Mesenchymal stem cell (in vitro differentiated cells and primary cell): Measurements from ENCODE around the gene SH3RF1.
"Not testable (repeated sequence)": the region's sequence is repeated elsewhere in the genome, so short reads cannot be mapped to it uniquely, and the experiment has no call there.

Experiments used
- DNase-seq: peaks from one replicate; pipeline ENCODE4 v3.0.0-alpha.2; 2013
- H2AFZ ChIP-seq: one replicate; pipeline ENCODE4 v1.6.1; 2013; ENCODE audit warnings: low read depth, mild to moderate bottlenecking, control low read depth, inconsistent platforms, low read length, moderate library complexity
- H2AK5ac ChIP-seq: 2 replicates; pipeline ENCODE4 v1.6.1; 2013; ENCODE audit warnings: low read length, moderate library complexity, mild to moderate bottlenecking, inconsistent platforms; ENCODE audit not compliant: severe bottlenecking
- H2BK120ac ChIP-seq: one replicate; pipeline ENCODE4 v1.6.1; 2013; ENCODE audit warnings: low read depth, mild to moderate bottlenecking, inconsistent platforms, low read length, moderate library complexity
- H2BK12ac ChIP-seq, 2 experiments: one replicate each; pipeline ENCODE4 v1.6.1; 2013; ENCODE audit warnings: inconsistent platforms in 2 of 2, low read length in 2 of 2, mild to moderate bottlenecking in 2 of 2, moderate library complexity in 2 of 2, control low read depth in 1 of 2
- H2BK15ac ChIP-seq: one replicate; pipeline ENCODE4 v1.6.1; 2013; ENCODE audit warnings: mild to moderate bottlenecking, low read depth, inconsistent platforms; ENCODE audit not compliant: poor library complexity, severe bottlenecking
- H2BK5ac ChIP-seq: 2 replicates; pipeline ENCODE4 v1.6.1; 2013; ENCODE audit warnings: low read depth, mild to moderate bottlenecking, low read length, control low read depth, inconsistent platforms; ENCODE audit not compliant: poor library complexity, severe bottlenecking
- H3K14ac ChIP-seq, 2 experiments: one replicate each; pipeline ENCODE4 v1.6.1; 2013; ENCODE audit warnings: inconsistent platforms in 2 of 2, low read length in 2 of 2, control low read depth in 1 of 2, mild to moderate bottlenecking in 1 of 2, moderate library complexity in 1 of 2
- H3K18ac ChIP-seq, 2 experiments: one replicate each; pipeline ENCODE4 v1.6.1; 2013; ENCODE audit warnings: inconsistent platforms in 2 of 2, low read length in 2 of 2, control low read depth in 1 of 2, low read depth in 1 of 2, mild to moderate bottlenecking in 1 of 2
- H3K23ac ChIP-seq, 2 experiments: one replicate each; pipeline ENCODE4 v1.6.1; 2013; ENCODE audit warnings: inconsistent platforms in 2 of 2, low read length in 2 of 2, mild to moderate bottlenecking in 2 of 2, moderate library complexity in 2 of 2, control low read depth in 1 of 2
- H3K27ac ChIP-seq: 2 replicates; pipeline ENCODE4 v1.5.1; 2013; ENCODE audit warnings: mild to moderate bottlenecking, moderate library complexity, low read length, control low read depth, inconsistent platforms; ENCODE audit not compliant: poor library complexity, severe bottlenecking
- H3K27me3 ChIP-seq, 2 experiments: 2 replicates each; pipeline versions ENCODE4 v1.6.1 to v1.7.0; 2013; ENCODE audit warnings: low read length in 2 of 2, mild to moderate bottlenecking in 2 of 2, moderate library complexity in 2 of 2, control low read depth in 1 of 2, inconsistent platforms in 1 of 2; ENCODE audit not compliant: control insufficient read depth in 1 of 2, insufficient read depth in 1 of 2
- H3K36me3 ChIP-seq, 2 experiments: 2 replicates each; pipeline versions ENCODE4 v1.6.1 to v1.7.0; 2013; ENCODE audit warnings: low read length in 2 of 2, control low read depth in 1 of 2, inconsistent platforms in 1 of 2, low read depth in 1 of 2, mild to moderate bottlenecking in 1 of 2; ENCODE audit not compliant: insufficient read depth in 2 of 2, control insufficient read depth in 1 of 2
- H3K4ac ChIP-seq, 2 experiments: one replicate each; pipeline ENCODE4 v1.6.1; 2013; ENCODE audit warnings: inconsistent platforms in 2 of 2, low read length in 2 of 2, mild to moderate bottlenecking in 2 of 2, moderate library complexity in 2 of 2, control low read depth in 1 of 2, low read depth in 1 of 2
- H3K4me1 ChIP-seq: 2 replicates; pipeline ENCODE4 v1.6.1; 2013; ENCODE audit warnings: low read depth, low read length, control low read depth; ENCODE audit not compliant: control insufficient read depth, insufficient read depth
- H3K4me2 ChIP-seq: 2 replicates; pipeline ENCODE4 v1.6.1; 2013; ENCODE audit warnings: low read length, mild to moderate bottlenecking, inconsistent platforms; ENCODE audit not compliant: poor library complexity, severe bottlenecking
- H3K4me3 ChIP-seq, 2 experiments: 2 replicates each; pipeline versions ENCODE4 v1.5.1 to v1.7.0; 2013; ENCODE audit warnings: low read length in 2 of 2, mild to moderate bottlenecking in 2 of 2, control low read depth in 1 of 2, low read depth in 1 of 2; ENCODE audit not compliant: insufficient read depth in 1 of 2
- H3K79me1 ChIP-seq: replicated peaks from 2 replicates; pipeline ENCODE4 v1.6.1; 2013; ENCODE audit warnings: mild to moderate bottlenecking, control low read depth, low read length, inconsistent platforms; ENCODE audit not compliant: poor library complexity, severe bottlenecking
- H3K9ac ChIP-seq: 2 replicates; pipeline ENCODE4 v1.7.0; 2013; ENCODE audit warnings: mild to moderate bottlenecking, low read length, moderate library complexity
- H3K9me3 ChIP-seq: 2 replicates; pipeline ENCODE4 v1.7.0; 2013; ENCODE audit warnings: mild to moderate bottlenecking, low read length; ENCODE audit not compliant: control insufficient read depth
- H4K8ac ChIP-seq: one replicate; pipeline ENCODE4 v1.6.1; 2013; ENCODE audit warnings: inconsistent platforms, mild to moderate bottlenecking, low read length, moderate library complexity
- H4K91ac ChIP-seq: one replicate; pipeline ENCODE4 v1.6.1; 2013; ENCODE audit warnings: mild to moderate bottlenecking, low read length, inconsistent platforms
- WGBS: methylation state at CpG from one replicate; pipeline ENCODE4 v1.1.7; 2013; ENCODE audit warnings: mixed read lengths; 5-methylcytosine and 5-hydroxymethylcytosine counted together

Gene SH3RF1

DNA sequence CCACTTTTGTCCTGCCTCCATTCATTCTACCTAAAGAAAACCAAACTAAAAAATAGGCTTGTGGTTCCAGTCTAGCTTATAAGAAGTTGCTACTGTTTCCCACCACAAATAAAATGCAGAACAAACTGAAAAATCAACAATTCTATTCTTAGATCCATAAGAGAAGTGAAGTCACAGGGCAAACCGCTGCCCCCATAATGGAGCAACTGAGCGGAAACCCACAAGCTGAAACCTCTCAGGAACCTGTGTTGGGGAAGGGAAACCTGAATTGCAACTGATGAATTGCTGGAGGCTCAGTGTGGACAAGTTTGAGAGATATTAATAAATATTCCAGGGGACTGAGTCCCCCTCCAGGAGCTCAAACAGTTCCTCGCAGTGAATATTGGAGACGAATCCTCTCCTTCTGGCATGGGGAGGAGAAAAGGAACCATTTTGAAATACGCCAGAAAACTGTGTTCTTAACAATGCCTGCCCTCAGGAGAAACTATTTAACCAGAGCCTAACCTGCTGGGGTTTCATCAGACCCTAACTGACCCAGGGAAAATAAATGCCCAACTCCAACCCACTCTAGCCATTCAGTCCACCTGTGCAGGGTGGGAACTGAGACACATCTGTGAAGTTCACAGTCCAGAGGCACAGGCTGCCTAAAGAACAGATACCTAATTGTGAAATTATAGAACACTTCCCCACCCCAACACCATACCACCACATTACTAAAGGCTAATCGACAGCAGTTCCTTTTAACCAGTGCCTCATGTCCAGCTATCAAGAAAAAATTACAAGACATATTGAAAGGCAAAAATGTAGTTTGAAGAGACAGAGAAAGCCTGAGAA, 22.8 kb upstream of the SH3RF1 start:
- no peak overlapping the region for H3K27ac ChIP-seq
- H3K4me1 ChIP-seq, result no peaks in the 10 kb centered on the region
- WGBS, result 95% methylated on average over 5 of the region's 6 CpGs
- no peak overlapping the region for H2BK5ac ChIP-seq
- no peak overlapping the region for H4K91ac ChIP-seq
- H3K79me1 ChIP-seq, result no peaks in the 10 kb centered on the region
- H3K4me3 ChIP-seq, result no peak overlapping the region
- H2AFZ ChIP-seq, result no peak overlapping the region
- no peaks in the 10 kb centered on the region for H3K36me3 ChIP-seq
- DNase-seq, result no peak
- no peak overlapping the region for H2BK120ac ChIP-seq
- H2BK12ac ChIP-seq, result no peak overlapping the region
- H3K9me3 ChIP-seq, result no peaks in the 10 kb centered on the region
- no peak overlapping the region for H3K18ac ChIP-seq
- no peak overlapping the region for H2AK5ac ChIP-seq
- no peak overlapping the region for H3K9ac ChIP-seq
- no peak overlapping the region for H4K8ac ChIP-seq
- no peak overlapping the region for H3K4ac ChIP-seq
- no peak overlapping the region for H3K14ac ChIP-seq
- no peak overlapping the region for H3K23ac ChIP-seq
- no peak overlapping the region for H2BK15ac ChIP-seq
- no peak overlapping the region for H3K4me2 ChIP-seq
- H3K27me3 ChIP-seq, result no peaks in the 10 kb centered on the region

DNA sequence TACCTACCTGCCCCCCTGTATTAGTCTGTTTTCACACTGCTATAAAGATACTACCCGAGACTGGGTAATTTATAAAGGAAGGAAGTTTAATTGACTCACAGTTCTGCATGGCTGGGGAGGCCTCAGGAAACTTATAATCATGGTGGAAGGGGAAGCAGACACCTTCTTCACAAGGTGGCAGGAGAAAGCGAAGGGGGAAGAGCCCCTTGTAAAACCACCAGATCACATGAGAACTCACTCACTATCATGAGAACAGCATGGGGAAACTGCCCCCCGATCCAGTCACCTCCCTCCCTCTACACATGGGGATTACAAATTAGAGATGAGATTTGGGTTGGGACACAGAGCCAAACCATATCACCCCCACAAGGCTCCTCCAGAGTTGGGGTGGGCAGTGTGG, 17.2 kb upstream of the SH3RF1 start:
- H2BK120ac ChIP-seq, result not testable (repeated sequence)
- WGBS, result no CpG with 5 or more reads among the region's 3 CpGs

DNA sequence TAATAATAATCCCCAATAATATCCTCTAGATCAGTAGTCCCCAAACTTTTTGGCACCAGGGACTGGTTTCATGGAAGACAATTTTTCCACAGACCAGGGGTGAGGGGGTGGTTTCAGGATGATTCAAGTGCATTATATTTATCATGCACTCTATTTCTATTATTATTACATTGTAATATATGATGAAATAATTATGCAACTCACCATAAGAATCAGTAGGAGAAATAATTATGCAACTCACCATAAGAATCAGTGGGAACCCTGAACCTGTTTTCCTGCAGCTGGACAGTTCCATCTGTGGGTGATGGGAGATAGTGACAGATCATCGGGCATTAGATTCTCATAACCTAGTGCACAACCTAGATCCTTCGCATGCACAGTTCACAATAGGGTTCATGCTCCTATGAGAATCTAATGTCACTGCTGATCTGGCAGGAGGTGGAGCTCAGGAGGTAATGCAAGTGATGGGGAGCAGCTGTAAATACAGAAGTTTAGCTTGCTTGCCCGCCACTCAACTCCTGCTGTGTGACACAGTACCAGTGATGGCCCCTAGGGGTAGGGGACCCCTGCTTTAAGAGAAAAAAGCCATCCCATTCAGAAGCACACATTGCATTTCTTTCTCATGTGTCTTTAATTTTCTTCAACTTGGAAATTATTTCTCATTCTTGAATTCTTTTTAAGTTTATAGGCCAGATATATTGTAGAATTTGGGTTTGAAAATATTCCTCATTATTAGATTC, 16.0 kb upstream of the SH3RF1 start:
- no peak overlapping the region for H2BK15ac ChIP-seq
- no peak overlapping the region for H2AFZ ChIP-seq
- H3K27me3 ChIP-seq, result no peaks in the 10 kb centered on the region
- no peak overlapping the region for H3K9ac ChIP-seq
- DNase-seq, result no peak
- H3K4me2 ChIP-seq, result no peak overlapping the region
- H3K23ac ChIP-seq, result no peak overlapping the region
- no peak overlapping the region for H2BK120ac ChIP-seq
- H3K79me1 ChIP-seq, result no peaks in the 10 kb centered on the region
- WGBS, result 95% methylated on average over 3 of the region's 3 CpGs
- H2BK12ac ChIP-seq, result no peak overlapping the region
- no peak overlapping the region for H3K18ac ChIP-seq
- H2AK5ac ChIP-seq, result no peak overlapping the region
- no peaks in the 10 kb centered on the region for H3K9me3 ChIP-seq
- no peak overlapping the region for H2BK5ac ChIP-seq
- no peak overlapping the region for H3K27ac ChIP-seq
- H4K8ac ChIP-seq, result no peak overlapping the region
- no peak overlapping the region for H3K4me3 ChIP-seq
- H3K4me1 ChIP-seq, result no peaks in the 10 kb centered on the region
- no peak overlapping the region for H3K14ac ChIP-seq
- H4K91ac ChIP-seq, result no peak overlapping the region
- no peaks in the 10 kb centered on the region for H3K36me3 ChIP-seq
- no peak overlapping the region for H3K4ac ChIP-seq

More for the DNA sequence above, 17.2 kb upstream of the SH3RF1 start:
- not testable (repeated sequence) for H3K9me3 ChIP-seq, H3K4ac ChIP-seq, H3K79me1 ChIP-seq, H3K23ac ChIP-seq, H3K27ac ChIP-seq, H3K4me2 ChIP-seq, H2BK12ac ChIP-seq, H2BK5ac ChIP-seq, H2AK5ac ChIP-seq, H3K9ac ChIP-seq, H3K4me3 ChIP-seq, H3K36me3 ChIP-seq, DNase-seq, H3K14ac ChIP-seq, H3K27me3 ChIP-seq, H2BK15ac ChIP-seq, H3K18ac ChIP-seq, H4K8ac ChIP-seq, H3K4me1 ChIP-seq, H2AFZ ChIP-seq, H4K91ac ChIP-seq

DNA sequence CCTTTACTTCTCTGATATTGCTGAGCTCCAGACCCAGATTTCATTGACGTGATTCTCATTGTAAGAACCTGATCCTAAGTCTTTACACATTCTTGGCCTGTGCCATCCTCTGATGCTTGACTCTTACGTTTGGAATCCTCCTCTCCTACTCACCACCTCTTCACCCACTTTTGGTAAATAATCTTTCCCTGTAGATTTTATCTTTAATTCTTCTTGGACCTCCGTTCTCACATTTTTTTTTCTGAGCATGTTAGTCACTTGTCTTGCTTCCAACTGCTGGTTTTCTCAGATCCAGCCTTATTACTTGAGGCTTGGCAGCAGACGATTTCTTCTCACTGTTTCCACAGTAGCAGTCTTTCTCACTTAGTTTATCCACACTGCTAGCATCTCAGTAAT, 12.4 kb upstream of the SH3RF1 start:
- Histone ChIP-seq H3K18ac (no peak overlapping the region), H4K91ac (no peak overlapping the region), H3K4me2 (no peak overlapping the region), H3K9ac (peak overlapping the region; percentile 68), H3K4me3 (peak overlapping the region in 1 of 2 experiments; percentile 56), H3K9me3 (no peaks in the 10 kb centered on the region), H3K27me3 (no peaks in the 10 kb centered on the region), H3K14ac (no peak overlapping the region), H2BK12ac (no peak overlapping the region), H2BK5ac (no peak overlapping the region), H2AFZ (no peak overlapping the region), H3K23ac (no peak overlapping the region), H3K27ac (peak overlapping the region; percentile 23), H2BK120ac (no peak overlapping the region), H4K8ac (no peak overlapping the region), H3K4me1 (no peaks in the 10 kb centered on the region), H2BK15ac (no peak overlapping the region), H3K36me3 (no peaks in the 10 kb centered on the region), H3K79me1 (no peaks in the 10 kb centered on the region), H3K4ac (no peak overlapping the region), H2AK5ac (no peak overlapping the region)
- 78% methylated on average over 4 of the region's 4 CpGs for WGBS
- peak; percentile 25 for DNase-seq
